Mesodermal cell (in vitro differentiated cells): ENCODE measurements around the gene CTCF.

Experiments used
- H3K27ac ChIP-seq: 2 replicates; pipeline ENCODE4 v1.7.0; 2013; ENCODE audit warnings: mild to moderate bottlenecking, low read depth, low read length, moderate library complexity; ENCODE audit not compliant: severe bottlenecking
- H3K36me3 ChIP-seq: 2 replicates; pipeline ENCODE4 v1.7.1; 2013; ENCODE audit warnings: mild to moderate bottlenecking, low read length, moderate library complexity; ENCODE audit not compliant: control insufficient read depth, insufficient read depth
- H3K4me1 ChIP-seq: one replicate; pipeline ENCODE4 v1.7.1; 2013; ENCODE audit warnings: mild to moderate bottlenecking, low read length; ENCODE audit not compliant: insufficient read depth, control insufficient read depth, poor library complexity, severe bottlenecking
- H3K4me3 ChIP-seq: 2 replicates; pipeline ENCODE4 v1.7.0; 2013; ENCODE audit warnings: low read length, control low read depth, mild to moderate bottlenecking; ENCODE audit not compliant: insufficient read depth, poor library complexity, severe bottlenecking; ENCODE audit errors: extremely low read depth
- H3K9me3 ChIP-seq: 2 replicates; pipeline ENCODE4 v1.7.1; 2013; ENCODE audit warnings: mild to moderate bottlenecking, low read length, moderate library complexity; ENCODE audit not compliant: control insufficient read depth
- WGBS, 2 experiments: methylation state at CpG; one replicate each; pipeline ENCODE4 v1.1.5; 2013; ENCODE audit warnings: missing lambda C conversion rate in 2 of 2; ENCODE audit not compliant: insufficient coverage in 2 of 2; 5-methylcytosine and 5-hydroxymethylcytosine counted together

Gene CTCF

GRCh38 chr16:67537270-67537635 lies 25.1 kb upstream of the CTCF start:
- peaks cover 49% of the 10 kb centered on the region for H3K36me3 ChIP-seq
- peak overlapping the region; percentile 68 for H3K27ac ChIP-seq
- H3K4me1 ChIP-seq: peaks cover 29% of the 10 kb centered on the region
- no peaks in the 10 kb centered on the region for H3K9me3 ChIP-seq
- H3K4me3 ChIP-seq: peak overlapping the region; percentile 70
- WGBS, 2 experiments: 0 to 1% methylated on average over 23 to 31 of the region's 32 CpGs

DNA sequence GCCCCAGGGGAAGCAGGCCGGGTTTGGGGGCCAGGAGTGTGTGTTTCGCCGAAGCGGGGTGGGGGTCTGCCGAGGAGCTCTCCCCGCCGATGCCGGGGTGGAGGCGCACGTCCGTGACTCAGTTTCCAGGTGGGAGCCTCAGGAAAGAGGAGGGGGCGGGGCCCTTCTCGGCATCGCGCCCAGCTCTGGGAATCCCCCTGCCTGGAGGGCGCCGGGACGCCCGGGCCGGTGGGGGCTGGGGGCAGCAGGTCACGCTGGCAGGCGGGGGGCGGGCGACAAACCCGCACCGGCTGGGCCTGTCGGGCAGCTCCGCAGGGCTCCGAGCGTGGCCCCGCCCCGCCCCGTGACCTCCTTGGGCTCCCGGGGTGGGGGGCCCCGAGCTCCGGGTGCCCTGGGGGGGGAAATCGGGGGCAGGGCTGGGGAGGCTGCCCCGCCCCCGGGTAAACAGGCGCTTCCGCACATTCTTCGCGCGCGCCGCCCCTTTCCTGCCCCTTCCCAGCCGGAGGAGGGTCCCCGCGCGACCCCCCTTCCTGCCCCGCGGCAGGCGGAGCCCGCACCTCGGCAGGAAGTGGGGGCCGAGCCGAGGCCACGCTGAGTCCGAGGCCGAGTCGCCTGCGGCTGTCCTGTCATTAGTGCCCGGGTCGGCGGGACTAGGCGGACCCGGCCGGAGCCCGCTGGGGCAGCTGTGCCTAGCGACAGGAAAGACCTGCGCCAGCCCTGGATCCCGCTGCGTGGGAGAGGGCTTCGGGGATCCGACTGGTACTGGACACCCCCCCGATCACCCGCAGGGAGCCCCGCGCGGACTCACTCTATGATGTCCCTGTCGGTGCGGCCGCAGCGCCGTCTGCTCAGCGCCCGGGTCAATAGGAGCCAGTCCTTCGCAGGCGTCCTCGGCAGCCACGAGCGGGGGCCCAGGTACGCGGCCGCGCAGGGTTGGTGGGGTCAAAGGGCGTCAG lies 24.4 kb upstream of the CTCF start:
- Histone ChIP-seq H3K9me3 (no peaks in the 10 kb centered on the region), H3K36me3 (peaks cover 51% of the 10 kb centered on the region), H3K27ac (peak overlapping the region; percentile 68), H3K4me3 (peak overlapping the region; percentile 70), H3K4me1 (peaks cover 29% of the 10 kb centered on the region)
- 0 to 2% methylated on average over 70 to 75 of the region's 97 CpGs for WGBS, 2 experiments

DNA sequence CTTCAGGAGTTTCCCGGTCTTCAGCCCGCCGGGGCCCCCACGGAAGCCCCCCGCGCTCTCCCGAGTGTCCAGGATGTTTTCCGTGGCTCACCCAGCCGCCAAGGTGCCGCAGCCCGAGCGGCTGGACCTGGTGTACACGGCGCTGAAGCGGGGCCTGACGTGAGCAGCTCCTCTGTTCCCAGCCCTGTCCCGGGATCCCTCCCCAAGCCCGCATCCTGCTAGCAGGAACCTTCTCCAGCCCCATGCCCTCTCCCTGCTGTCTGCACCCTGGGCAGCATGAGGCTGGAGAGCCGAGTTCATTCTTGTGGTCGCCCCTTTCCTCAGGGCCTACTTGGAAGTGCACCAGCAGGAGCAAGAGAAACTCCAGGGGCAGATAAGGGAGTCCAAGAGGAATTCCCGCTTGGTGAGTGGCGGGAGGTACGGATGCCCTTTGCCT lies 23.6 kb upstream of the CTCF start:
- H3K4me3 ChIP-seq: peak overlapping the region; percentile 70
- WGBS, 2 experiments: 32 to 39% methylated on average over 15 to 22 of the region's 23 CpGs
- H3K9me3 ChIP-seq: no peaks in the 10 kb centered on the region
- peaks cover 29% of the 10 kb centered on the region for H3K4me1 ChIP-seq
- H3K27ac ChIP-seq: no peak overlapping the region
- peaks cover 57% of the 10 kb centered on the region for H3K36me3 ChIP-seq

- no peaks in the 10 kb centered on the region for H3K9me3 ChIP-seq
- peaks cover 29% of the 10 kb centered on the region for H3K4me1 ChIP-seq
- H3K36me3 ChIP-seq: peaks cover 62% of the 10 kb centered on the region
- H3K27ac ChIP-seq: no peak overlapping the region
- H3K4me3 ChIP-seq: peak overlapping the region; percentile 3
- WGBS, 2 experiments: 60 to 68% methylated on average over 3 of the region's 4 CpGs
Measured at GRCh38 chr16:67539271-67539670, 23.1 kb upstream of the CTCF start.

- H3K4me3 ChIP-seq: no peak overlapping the region
- peaks cover 65% of the 10 kb centered on the region for H3K36me3 ChIP-seq
- 95 to 97% methylated on average over 10 to 11 of the region's 27 CpGs for WGBS, 2 experiments
- H3K27ac ChIP-seq: no peak overlapping the region
- peaks cover 29% of the 10 kb centered on the region for H3K4me1 ChIP-seq
- H3K9me3 ChIP-seq: no peaks in the 10 kb centered on the region
Measured at GRCh38 chr16:67539691-67540635, 22.4 kb upstream of the CTCF start.

- peaks cover 73% of the 10 kb centered on the region for H3K36me3 ChIP-seq
- H3K4me3 ChIP-seq: no peak overlapping the region
- WGBS, 2 experiments: 100% methylated on average over 1 of the region's 1 CpG
- no peak overlapping the region for H3K27ac ChIP-seq
- peaks cover 29% of the 10 kb centered on the region for H3K4me1 ChIP-seq
- H3K9me3 ChIP-seq: no peaks in the 10 kb centered on the region
Measured at GRCh38 chr16:67540756-67541155, 21.6 kb upstream of the CTCF start.

DNA sequence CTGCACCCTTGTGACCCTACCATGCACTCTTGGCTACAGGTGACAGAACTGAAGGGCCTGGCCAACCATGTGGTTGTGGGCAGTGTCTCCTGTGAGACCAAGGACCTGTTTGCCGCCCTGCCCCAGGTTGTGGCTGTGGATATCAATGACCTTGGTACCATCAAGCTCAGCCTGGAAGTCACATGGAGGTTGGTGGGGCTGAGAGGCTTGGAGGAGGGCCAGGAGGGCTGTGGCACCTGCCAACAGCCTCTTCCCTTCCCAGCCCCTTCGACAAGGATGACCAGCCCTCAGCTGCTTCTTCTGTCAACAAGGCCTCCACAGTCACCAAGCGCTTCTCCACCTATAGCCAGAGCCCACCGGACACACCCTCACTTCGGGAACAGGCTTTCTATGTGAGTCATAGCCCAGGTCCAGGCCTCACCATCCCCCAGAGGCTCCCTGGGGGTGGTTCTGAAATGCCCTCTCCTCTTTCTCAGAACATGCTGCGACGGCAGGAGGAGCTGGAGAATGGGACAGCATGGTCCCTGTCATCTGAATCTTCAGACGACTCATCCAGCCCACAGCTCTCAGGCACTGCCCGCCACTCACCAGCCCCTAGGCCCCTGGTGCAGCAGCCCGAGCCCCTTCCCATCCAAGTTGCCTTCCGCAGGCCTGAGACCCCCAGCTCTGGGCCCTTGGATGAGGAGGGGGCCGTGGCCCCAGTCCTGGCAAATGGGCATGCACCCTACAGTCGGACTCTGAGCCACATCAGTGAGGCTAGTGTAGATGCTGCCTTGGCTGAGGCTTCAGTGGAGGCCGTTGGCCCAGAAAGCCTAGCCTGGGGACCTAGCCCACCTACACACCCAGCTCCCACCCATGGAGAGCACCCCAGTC lies 20.7 kb upstream of the CTCF start:
- Histone ChIP-seq H3K9me3 (no peaks in the 10 kb centered on the region), H3K27ac (no peak overlapping the region), H3K4me1 (peaks cover 29% of the 10 kb centered on the region), H3K4me3 (no peak overlapping the region), H3K36me3 (peaks cover 81% of the 10 kb centered on the region)
- 88 to 89% methylated on average over 8 to 10 of the region's 14 CpGs for WGBS, 2 experiments

GRCh38 chr16:67542464-67542863 lies 19.9 kb upstream of the CTCF start:
- Histone ChIP-seq H3K27ac (no peak overlapping the region), H3K4me1 (peaks cover 29% of the 10 kb centered on the region), H3K4me3 (no peak overlapping the region), H3K36me3 (peaks cover 86% of the 10 kb centered on the region), H3K9me3 (no peaks in the 10 kb centered on the region)

GRCh38 chr16:67543036-67543435 lies 19.3 kb upstream of the CTCF start:
- WGBS, 2 experiments: 95 to 97% methylated on average over 8 of the region's 8 CpGs
- Histone ChIP-seq H3K36me3 (peaks cover 92% of the 10 kb centered on the region), H3K4me3 (no peak overlapping the region), H3K27ac (no peak overlapping the region), H3K4me1 (peaks cover 29% of the 10 kb centered on the region), H3K9me3 (no peaks in the 10 kb centered on the region)

DNA sequence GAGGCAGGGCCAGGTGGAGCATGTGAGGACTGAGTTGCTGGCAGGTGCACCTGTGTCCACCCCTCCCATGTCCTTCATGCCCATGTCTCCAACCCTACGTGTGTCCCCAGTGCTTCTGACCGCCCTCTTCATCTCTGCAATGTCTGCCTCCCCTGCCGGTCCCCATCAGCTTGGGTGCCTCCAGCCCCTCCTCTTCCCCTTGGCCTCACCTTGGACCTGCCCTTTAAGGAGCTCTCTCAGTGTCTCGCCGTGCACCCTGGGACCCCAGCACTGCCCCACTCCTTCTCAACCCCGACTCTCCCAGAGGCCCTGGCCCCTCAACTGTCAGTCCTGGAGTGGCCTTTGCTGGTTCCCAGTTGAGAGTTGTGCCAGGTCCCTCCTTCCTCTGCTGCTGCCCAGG lies 18.7 kb upstream of the CTCF start:
- H3K4me3 ChIP-seq: no peak overlapping the region
- peaks cover 25% of the 10 kb centered on the region for H3K4me1 ChIP-seq
- no peaks in the 10 kb centered on the region for H3K9me3 ChIP-seq

More for the DNA sequence above, 18.7 kb upstream of the CTCF start:
- 94 to 98% methylated on average over 6 of the region's 6 CpGs for WGBS, 2 experiments
- H3K36me3 ChIP-seq: peaks cover 93% of the 10 kb centered on the region
- H3K27ac ChIP-seq: no peak overlapping the region
